Neural progenitor cell (in vitro differentiated cells): ENCODE results near the gene ECE2. TPM values are rescaled to one million over a fixed set of nuclear protein-coding genes. Genes with fewer than 3 reads are reported as not detected.
A peak's percentile ranks its signal among the peaks of the same experiment; 100 is the strongest.

Source experiments
- DNase-seq: peaks from one replicate; pipeline ENCODE4 v3.0.0-alpha.2; 2016; ENCODE audit warnings: low spot score
- H2AFZ ChIP-seq: fragments of 200-600 bp; sonication (generic); replicated peaks from 2 replicates; pipeline ENCODE4 v1.6.1; 2016; ENCODE audit warnings: antibody characterized with exemption
- H3F3A ChIP-seq: fragments of 200-600 bp; sonication (generic); 2 replicates; pipeline ENCODE4 v1.6.1; 2016; ENCODE audit warnings: antibody characterized with exemption, low read depth
- H3K27ac ChIP-seq: fragments of 200-600 bp; sonication (generic); 2 replicates; pipeline ENCODE4 v1.5.1; 2016; ENCODE audit warnings: mild to moderate bottlenecking
- H3K27me3 ChIP-seq: fragments of 200-600 bp; sonication (generic); 2 replicates; pipeline ENCODE4 v1.6.1; 2016; ENCODE audit warnings: mild to moderate bottlenecking, moderate library complexity
- H3K36me3 ChIP-seq: fragments of 200-600 bp; sonication (generic); 2 replicates; pipeline ENCODE4 v1.5.1; 2016
- H3K4me1 ChIP-seq: fragments of 200-600 bp; sonication (generic); 2 replicates; pipeline ENCODE4 v1.6.1; 2016; ENCODE audit warnings: mixed run types
- H3K4me2 ChIP-seq: fragments of 200-600 bp; sonication (generic); 2 replicates; pipeline ENCODE4 v1.6.1; 2016
- H3K4me3 ChIP-seq: fragments of 200-600 bp; sonication (generic); 2 replicates; pipeline ENCODE4 v1.5.1; 2016
- H3K79me2 ChIP-seq: fragments of 200-600 bp; sonication (generic); 2 replicates; pipeline ENCODE4 v1.6.1; 2016; ENCODE audit warnings: low read depth
- H3K9ac ChIP-seq: fragments of 200-600 bp; sonication (generic); 2 replicates; pipeline ENCODE4 v1.6.1; 2016
- H3K9me3 ChIP-seq: fragments of 200-600 bp; sonication (generic); 2 replicates; pipeline ENCODE4 v1.5.1; 2016; ENCODE audit warnings: low read depth
- H4K20me1 ChIP-seq: fragments of 200-600 bp; sonication (generic); 2 replicates; pipeline ENCODE4 v1.6.1; 2016; ENCODE audit warnings: low read depth
- H3K27ac Mint-ChIP-seq: 3 replicates; pipeline ENCODE4 v1.8.0; 2021; ENCODE audit warnings: mixed read lengths
- H3K27me3 Mint-ChIP-seq: 2 replicates; pipeline ENCODE4 v1.8.0; 2022; ENCODE audit warnings: low read depth, mild to moderate bottlenecking, inconsistent platforms, moderate library complexity, mixed read lengths; ENCODE audit not compliant: insufficient read depth
- H3K36me3 Mint-ChIP-seq: 3 replicates; pipeline ENCODE4 v1.8.0; 2021; ENCODE audit warnings: mixed read lengths
- H3K4me1 Mint-ChIP-seq: 3 replicates; pipeline ENCODE4 v1.8.0; 2021; ENCODE audit warnings: mixed read lengths
- H3K4me3 Mint-ChIP-seq: 3 replicates; pipeline ENCODE4 v1.8.0; 2021; ENCODE audit warnings: mild to moderate bottlenecking, moderate library complexity, mixed read lengths
- H3K9me3 Mint-ChIP-seq: 3 replicates; pipeline ENCODE4 v1.8.0; 2020; ENCODE audit warnings: mixed read lengths
- CTCF ChIP-seq: fragments of 200-600 bp; sonication (generic); IDR thresholded peaks from 2 replicates; pipeline ENCODE4 v1.5.1; 2017; ENCODE audit warnings: antibody characterized with exemption, mild to moderate bottlenecking
- EZH2 ChIP-seq: fragments of 200-600 bp; sonication (generic); IDR thresholded peaks from 2 replicates; pipeline ENCODE4 v1.6.1; 2017; ENCODE audit warnings: antibody characterized with exemption, mild to moderate bottlenecking, moderate library complexity
- EZH2phosphoT487 ChIP-seq: fragments of 200-600 bp; sonication (generic); IDR thresholded peaks from 2 replicates; pipeline ENCODE4 v1.6.1; 2017; ENCODE audit warnings: antibody characterized with exemption
- total RNA-seq: library from RNA; depleted of rRNA; stranded (reverse); fragments of >200 nt; gene quantifications from 2 replicates; pipeline ENCODE4 v1.2.3, GENCODE V29; 2015; ENCODE audit warnings: low replicate concordance

ECE2 gene
- total RNA-seq, 1 donor from 2014 or later, result not detected

- H3K27me3 Mint-ChIP-seq, result peaks cover 20% of the 10 kb centered on the region
- Histone ChIP-seq H3K9ac (no peak overlapping the region), H3K4me3 (no peak overlapping the region), H3F3A (no peaks in the 10 kb centered on the region), H3K27ac (no peak overlapping the region), H3K79me2 (no peaks in the 10 kb centered on the region), H3K36me3 (no peaks in the 10 kb centered on the region), H3K4me1 (no peaks in the 10 kb centered on the region), H3K4me2 (no peak overlapping the region), H3K9me3 (no peaks in the 10 kb centered on the region), H3K27me3 (peaks cover 7% of the 10 kb centered on the region), H4K20me1 (no peaks in the 10 kb centered on the region), H2AFZ (no peak overlapping the region)
- H3K27ac Mint-ChIP-seq, result no peak overlapping the region
- DNase-seq, result no peak
- H3K4me3 Mint-ChIP-seq, result no peak overlapping the region
- H3K36me3 Mint-ChIP-seq, result no peaks in the 10 kb centered on the region
- H3K4me1 Mint-ChIP-seq, result peaks cover 6% of the 10 kb centered on the region
- H3K9me3 Mint-ChIP-seq, result no peaks in the 10 kb centered on the region
- TF ChIP-seq EZH2phosphoT487, result no peak
- TF ChIP-seq EZH2, result no peak
- TF ChIP-seq CTCF, result no peak
Observed at GRCh38 chr3:184283681-184284080, 7.9 kb downstream of the ECE2 start.

GRCh38 chr3:184284696-184285095 lies 8.9 kb downstream of the ECE2 start:
- Mint-ChIP-seq H3K9me3 (no peaks in the 10 kb centered on the region), H3K4me1 (peaks cover 6% of the 10 kb centered on the region), H3K4me3 (peak overlapping the region; percentile 7), H3K27ac (no peak overlapping the region), H3K27me3 (peaks cover 19% of the 10 kb centered on the region), H3K36me3 (no peaks in the 10 kb centered on the region)
- H3K36me3 ChIP-seq, result no peaks in the 10 kb centered on the region
- H3K4me2 ChIP-seq, result no peak overlapping the region
- TF ChIP-seq EZH2phosphoT487, result no peak
- peak; percentile 70 for TF ChIP-seq CTCF
- TF ChIP-seq EZH2, result no peak
- no peaks in the 10 kb centered on the region for H4K20me1 ChIP-seq
- H3K4me3 ChIP-seq, result no peak overlapping the region
- no peaks in the 10 kb centered on the region for H3K4me1 ChIP-seq
- no peaks in the 10 kb centered on the region for H3K9me3 ChIP-seq
- H3K9ac ChIP-seq, result no peak overlapping the region
- no peak overlapping the region for H3K27ac ChIP-seq
- H3K79me2 ChIP-seq, result no peaks in the 10 kb centered on the region
- H2AFZ ChIP-seq, result no peak overlapping the region
- peaks cover 6% of the 10 kb centered on the region for H3K27me3 ChIP-seq
- peak; percentile 88 for DNase-seq
- H3F3A ChIP-seq, result no peaks in the 10 kb centered on the region

GRCh38 chr3:184289426-184289938 lies 13.7 kb downstream of the ECE2 start:
- Histone ChIP-seq H3K4me3 (no peak overlapping the region), H2AFZ (no peak overlapping the region), H3K4me1 (no peaks in the 10 kb centered on the region), H3K36me3 (no peaks in the 10 kb centered on the region), H3K9ac (no peak overlapping the region), H3K4me2 (no peak overlapping the region), H3K27me3 (peaks cover 6% of the 10 kb centered on the region), H3K79me2 (no peaks in the 10 kb centered on the region), H3K9me3 (no peaks in the 10 kb centered on the region), H4K20me1 (no peaks in the 10 kb centered on the region), H3F3A (no peaks in the 10 kb centered on the region), H3K27ac (no peak overlapping the region)
- H3K4me3 Mint-ChIP-seq, result no peak overlapping the region
- peak; percentile 71 for TF ChIP-seq CTCF
- no peak for TF ChIP-seq EZH2phosphoT487
- TF ChIP-seq EZH2, result no peak
- peaks cover 11% of the 10 kb centered on the region for H3K27me3 Mint-ChIP-seq
- no peak overlapping the region for H3K27ac Mint-ChIP-seq
- H3K9me3 Mint-ChIP-seq, result no peaks in the 10 kb centered on the region
- H3K4me1 Mint-ChIP-seq, result peaks cover 4% of the 10 kb centered on the region
- DNase-seq, result peak; percentile 77
- no peaks in the 10 kb centered on the region for H3K36me3 Mint-ChIP-seq
